B cell (primary cell): ENCODE results near the gene ZNF592. TPM values are rescaled to one million over a fixed set of nuclear protein-coding genes. Genes with fewer than 3 reads are reported as not detected.

Experiments used
- ATAC-seq: fragments of 200-7000 bp; cut with Tn5 transposase; one replicate; pipeline ENCODE4 v1.10.0; 2021; ENCODE audit warnings: low read depth, mild to moderate bottlenecking, moderate number of reproducible peaks, moderate library complexity
- CTCF ChIA-PET: fragments of 350-600 bp; sonication (Branson Sonifier 250); formaldehyde crosslinking; loops from one replicate; lab custom pipeline; 2021; ENCODE audit warnings: antibody characterized with exemption, inconsistent platforms; lab: Charles Lee
- POLR2A ChIA-PET: fragments of 350-600 bp; sonication (Branson Sonifier 250); formaldehyde crosslinking; loops from one replicate; lab custom pipeline; 2021; ENCODE audit warnings: antibody characterized with exemption; lab: Charles Lee
- DNase-seq: peaks from one replicate; pipeline ENCODE4 v3.0.0; 2013
- H2AFZ ChIP-seq: 2 replicates; pipeline ENCODE4 v1.6.1; 2012; ENCODE audit warnings: mild to moderate bottlenecking, low read depth, low read length; ENCODE audit not compliant: insufficient read depth, poor library complexity, severe bottlenecking
- H3K27ac ChIP-seq, 2 donors: 1 replicate in 1 of 2; 2 replicates in 1 of 2; pipeline ENCODE4 v1.5.1; 2012 to 2013; ENCODE audit warnings: low read length in 2 of 2, mild to moderate bottlenecking in 2 of 2, moderate library complexity in 1 of 2
- H3K27me3 ChIP-seq, 4 experiments: fragments of 200-600 bp in 1 of 4; sonication (generic) in 1 of 4; replicated peaks in 1 of 4; 1 replicate in 2 of 4; 2 replicates in 2 of 4; pipeline versions ENCODE4 v1.6.1 to v1.7.0; 2013 to 2016; ENCODE audit warnings: low read length in 3 of 4, mild to moderate bottlenecking in 2 of 4, mixed read lengths in 1 of 4, moderate library complexity in 1 of 4; ENCODE audit not compliant: insufficient read depth in 4 of 4, control insufficient read depth in 3 of 4; ENCODE audit errors: control extremely low read depth in 1 of 4
- H3K36me3 ChIP-seq, 2 experiments: replicated peaks in 1 of 2; 1 replicate in 1 of 2; 2 replicates in 1 of 2; pipeline versions ENCODE4 v1.6.1 to v1.7.1; 2013; ENCODE audit warnings: low read length in 1 of 2; ENCODE audit not compliant: insufficient read depth in 2 of 2, control insufficient read depth in 1 of 2; ENCODE audit errors: control extremely low read depth in 1 of 2, extremely low read depth in 1 of 2
- H3K4me1 ChIP-seq, 2 donors: fragments of 200-600 bp in 1 of 2; sonication (generic) in 1 of 2; 1 replicate in 1 of 2; 2 replicates in 1 of 2; pipeline versions ENCODE4 v1.5.1 to v1.6.1; 2013 to 2017; ENCODE audit warnings: low read length in 2 of 2; ENCODE audit not compliant: control insufficient read depth in 2 of 2, insufficient read depth in 2 of 2
- H3K4me2 ChIP-seq: replicated peaks from 2 replicates; pipeline ENCODE3; 2012; ENCODE audit warnings: mild to moderate bottlenecking, low read depth, low read length; ENCODE audit not compliant: poor library complexity, severe bottlenecking
- H3K4me3 ChIP-seq, 5 experiments: fragments of 200-600 bp in 1 of 5; sonication (generic) in 1 of 5; 1 replicate in 3 of 5; 2 replicates in 2 of 5; pipeline versions ENCODE4 v1.5.1 to v1.7.0; 2011 to 2016; ENCODE audit warnings: low read length in 4 of 5, mild to moderate bottlenecking in 4 of 5, low read depth in 2 of 5, control low read depth in 1 of 5, moderate library complexity in 1 of 5; ENCODE audit not compliant: insufficient read depth in 1 of 5; ENCODE audit errors: control extremely low read depth in 1 of 5, extremely low read depth in 1 of 5
- H3K79me2 ChIP-seq: fragments of 200-600 bp; sonication (generic); one replicate; pipeline ENCODE4 v1.6.0; 2016; ENCODE audit warnings: low read length; ENCODE audit not compliant: control insufficient read depth, insufficient read depth
- H3K9ac ChIP-seq: fragments of 200-600 bp; sonication (generic); 2 replicates; pipeline ENCODE4 v1.6.1; 2017; ENCODE audit warnings: mild to moderate bottlenecking, low read length, moderate library complexity
- H3K9me3 ChIP-seq, 3 donors: one replicate each; pipeline versions ENCODE4 v1.6.1 to v1.7.1; 2013; ENCODE audit warnings: low read length in 2 of 3; ENCODE audit not compliant: control insufficient read depth in 2 of 3, insufficient read depth in 1 of 3; ENCODE audit errors: control extremely low read depth in 1 of 3
- H4K20me1 ChIP-seq: 2 replicates; pipeline ENCODE4 v1.6.0; 2012; ENCODE audit warnings: mild to moderate bottlenecking, low read length; ENCODE audit not compliant: insufficient read depth, control insufficient read depth, poor library complexity, severe bottlenecking
- H3K27ac Mint-ChIP-seq: one replicate; pipeline ENCODE4 v1.8.0; 2021; ENCODE audit warnings: mixed read lengths
- H3K27me3 Mint-ChIP-seq: one replicate; pipeline ENCODE4 v1.8.0; 2021; ENCODE audit warnings: mixed read lengths
- H3K4me1 Mint-ChIP-seq: one replicate; pipeline ENCODE4 v1.8.0; 2021; ENCODE audit warnings: mixed read lengths
- H3K4me3 Mint-ChIP-seq: one replicate; pipeline ENCODE4 v1.8.0; 2021; ENCODE audit warnings: mixed read lengths
- H3K9me3 Mint-ChIP-seq: one replicate; pipeline ENCODE4 v1.8.0; 2022; ENCODE audit warnings: mixed read lengths; ENCODE audit not compliant: insufficient read depth
- CTCF ChIP-seq: fragments of 200-600 bp; IDR thresholded peaks from one replicate; pipeline ENCODE4 v1.8.0; 2022; ENCODE audit warnings: antibody characterized with exemption, mild to moderate bottlenecking
- EZH2 ChIP-seq: IDR thresholded peaks from 2 replicates; pipeline ENCODE4 v1.6.1; 2012; ENCODE audit warnings: borderline replicate concordance, low read depth, mild to moderate bottlenecking, moderate library complexity, low read length; ENCODE audit not compliant: insufficient read depth, poor library complexity, severe bottlenecking
- WGBS: methylation state at CpG from one replicate; pipeline ENCODE4 v1.1.5; 2013; ENCODE audit warnings: missing lambda C conversion rate; ENCODE audit not compliant: insufficient coverage; 5-methylcytosine and 5-hydroxymethylcytosine counted together
- intact Hi-C: fragments of 100-400 bp; cut with micrococcal nuclease; formaldehyde crosslinking; loops from one replicate; pipeline ENCODE4 v1.10.0; 2022
- polyA plus RNA-seq: library from polyadenylated mRNA; depleted of rRNA; stranded (reverse); fragments of >200 nt; gene quantifications from 2 replicates; pipeline ENCODE4 v1.2.3, GENCODE V29; 2012
- total RNA-seq, 2 donors: library from RNA; stranded (reverse); fragments of 120-200 nt in 1 of 2; gene quantifications; 1 replicate in 1 of 2; 2 replicates in 1 of 2; pipeline versions ENCODE4 v1.2.3 to v1.2.4, GENCODE V29; 2013 to 2022

ZNF592 gene
- total and polyA plus RNA-seq, 2 donors (not counting 1 experiment from before 2014, with no cell fraction given): 35.8 to 64.4 TPM

DNA sequence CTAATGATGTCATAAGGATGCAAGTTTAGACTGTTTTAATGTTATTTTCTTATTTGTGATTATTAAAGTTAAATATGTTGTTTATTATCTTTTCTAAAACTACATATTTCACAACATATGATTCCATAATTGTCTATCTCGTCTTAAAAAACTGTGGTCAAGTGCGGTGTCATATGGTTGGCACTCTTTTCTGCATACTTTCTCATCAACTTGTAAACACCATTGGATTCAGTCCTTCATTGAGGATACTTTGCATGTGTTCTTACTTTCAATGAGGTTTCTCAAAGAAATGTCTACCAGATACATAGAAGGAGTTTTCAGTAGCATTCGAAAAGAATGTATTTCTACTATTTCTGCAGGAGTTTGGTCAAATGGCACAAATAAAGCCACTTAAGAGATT, 46.8 kb downstream of the ZNF592 start:
- Histone ChIP-seq H4K20me1 (peaks cover 49% of the 10 kb centered on the region), H3K27ac (no peak overlapping the region), H3K27me3 (no peaks in the 10 kb centered on the region), H3K9me3 (no peaks in the 10 kb centered on the region), H3K79me2 (peaks cover 17% of the 10 kb centered on the region), H3K36me3 (peaks cover 7 to 85% of the 10 kb centered on the region in 2 experiments), H3K4me2 (no peak overlapping the region), H3K4me3 (no peak overlapping the region), H2AFZ (no peak overlapping the region), H3K9ac (no peak overlapping the region), H3K4me1 (no peaks in the 10 kb centered on the region)
- ChIA-PET POLR2A (no interaction called here), CTCF (no interaction called here)
- no peak for ATAC-seq
- no peaks in the 10 kb centered on the region for H3K27me3 Mint-ChIP-seq
- H3K9me3 Mint-ChIP-seq: no peaks in the 10 kb centered on the region
- no CpG with 5 or more reads among the region's 3 CpGs for WGBS
- no peak overlapping the region for H3K27ac Mint-ChIP-seq
- intact Hi-C loops: no loop called here
- H3K4me3 Mint-ChIP-seq: no peak overlapping the region
- no peak for TF ChIP-seq EZH2
- TF ChIP-seq CTCF: no peak
- DNase-seq: no peak
- H3K4me1 Mint-ChIP-seq: peaks cover 2% of the 10 kb centered on the region

DNA sequence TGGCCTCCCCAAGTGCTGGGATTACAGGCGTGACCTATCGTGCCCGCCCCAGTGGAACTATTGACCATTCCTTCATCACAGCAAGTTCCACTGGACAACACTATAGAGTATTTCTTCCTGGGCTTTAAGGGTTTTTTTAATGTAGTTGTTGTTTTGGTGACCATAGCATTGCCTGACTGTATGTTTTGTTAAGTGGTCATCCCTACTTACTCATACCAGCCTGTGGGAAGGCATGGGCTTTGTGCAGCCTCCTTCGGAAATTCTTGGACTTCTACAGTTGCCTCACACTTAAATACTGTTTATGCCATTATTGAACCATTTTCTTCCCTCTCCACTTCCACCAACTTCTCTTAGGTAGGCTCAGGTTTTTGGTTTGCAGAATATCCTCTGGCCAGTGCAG, 48.8 kb downstream of the ZNF592 start:
- no CpG with 5 or more reads among the region's 4 CpGs for WGBS
- no peak for TF ChIP-seq EZH2
- TF ChIP-seq CTCF: no peak
- ChIA-PET CTCF (no interaction called here), POLR2A (no interaction called here)
- Histone ChIP-seq H3K4me2 (no peak overlapping the region), H3K36me3 (peaks cover 4 to 84% of the 10 kb centered on the region in 2 experiments), H2AFZ (no peak overlapping the region), H4K20me1 (peaks cover 34% of the 10 kb centered on the region), H3K27ac (no peak overlapping the region), H3K9me3 (no peaks in the 10 kb centered on the region), H3K4me1 (no peaks in the 10 kb centered on the region), H3K79me2 (peaks cover 4% of the 10 kb centered on the region), H3K27me3 (no peaks in the 10 kb centered on the region), H3K4me3 (no peak overlapping the region), H3K9ac (no peak overlapping the region)
- Mint-ChIP-seq H3K27me3 (no peaks in the 10 kb centered on the region), H3K4me3 (no peak overlapping the region), H3K27ac (no peak overlapping the region), H3K4me1 (no peaks in the 10 kb centered on the region), H3K9me3 (no peaks in the 10 kb centered on the region)
- intact Hi-C loops: no loop called here
- DNase-seq (no peak), ATAC-seq (no peak)
